ENCODE results near the gene RAPGEF4. TPM values are rescaled to one million over a fixed set of nuclear protein-coding genes. Genes with fewer than 3 reads are reported as not detected.

The RAPGEF4 gene
- total and polyA plus RNA-seq, 4 donors: 6.4 to 33.5 (median 8.6) TPM

GRCh38 chr2:172972005-172972619 is 236.5 kb downstream of the RAPGEF4 start:
- Histone ChIP-seq H3K27me3 (ENCODE audit: control insufficient read depth in 3 of 3, insufficient read depth in 3 of 3, low read length in 2 of 3) (peaks cover 0 to 3% (median 0%) of the 10 kb centered on the region in 3 donors), H3K4me1 (ENCODE audit: control insufficient read depth in 5 of 5, insufficient read depth in 5 of 5, low read length in 5 of 5) (peaks cover 8 to 17% (median 10%) of the 10 kb centered on the region in 5 donors)

GRCh38 chr2:172974762-172975161 is 239.1 kb downstream of the RAPGEF4 start:
- H3K9ac ChIP-seq (ENCODE audit: insufficient read depth in 1 of 2, low read length in 2 of 2): no peak overlapping the region
- peaks cover 0 to 15% (median 3%) of the 10 kb centered on the region in 5 donors for H3K4me1 ChIP-seq (ENCODE audit: control insufficient read depth in 5 of 5, insufficient read depth in 5 of 5, low read length in 5 of 5)
- DNase-seq (no peak), ATAC-seq (ENCODE audit: insufficient read depth, low FRiP score) (no peak)
- no peak overlapping the region for H3K27ac ChIP-seq (ENCODE audit: low read depth in 1 of 2, low read length in 1 of 2)
- 91 to 96% methylated on average over 4 of the region's 4 CpGs for WGBS, 2 donors
- peaks cover 0 to 5% (median 0%) of the 10 kb centered on the region in 3 donors for H3K27me3 ChIP-seq (ENCODE audit: control insufficient read depth in 3 of 3, insufficient read depth in 3 of 3, low read length in 2 of 3)
- H3K9me3 ChIP-seq (ENCODE audit: control insufficient read depth in 4 of 4, insufficient read depth in 3 of 4, low read length in 3 of 4): no peaks in the 10 kb centered on the region
- no peak overlapping the region for H3K4me3 ChIP-seq
- H3K36me3 ChIP-seq (ENCODE audit: control insufficient read depth in 4 of 4, insufficient read depth in 4 of 4, low read length in 4 of 4): peaks cover 0 to 2% (median 0%) of the 10 kb centered on the region in 4 donors
- TF ChIP-seq CTCF (IDR thresholded peaks at IDR 0.05; ENCODE audit: control extremely low read depth, extremely low read depth): no peak

More at GRCh38 chr2:172972005-172972619, 236.5 kb downstream of the RAPGEF4 start:
- no peaks in the 10 kb centered on the region for H3K9me3 ChIP-seq (ENCODE audit: control insufficient read depth in 4 of 4, insufficient read depth in 3 of 4, low read length in 3 of 4)
- no peak overlapping the region for H3K27ac ChIP-seq (ENCODE audit: low read depth in 1 of 2, low read length in 1 of 2)
- no peaks in the 10 kb centered on the region for H3K36me3 ChIP-seq (ENCODE audit: control insufficient read depth in 4 of 4, insufficient read depth in 4 of 4, low read length in 4 of 4)
- DNase-seq (no peak), ATAC-seq (ENCODE audit: insufficient read depth, low FRiP score) (no peak)
- WGBS, 2 donors: 60 to 63% methylated on average over 12 of the region's 12 CpGs
- H3K4me3 ChIP-seq: no peak overlapping the region
- peak; percentile 43 for TF ChIP-seq CTCF (IDR thresholded peaks at IDR 0.05; ENCODE audit: control extremely low read depth, extremely low read depth)
- H3K9ac ChIP-seq (ENCODE audit: insufficient read depth in 1 of 2, low read length in 2 of 2): no peak overlapping the region

- 45 to 46% methylated on average over 4 of the region's 4 CpGs for WGBS, 2 donors
- DNase-seq (peak; percentile 23 to 72 (median 46)), ATAC-seq (ENCODE audit: insufficient read depth, low FRiP score) (no peak)
- no peak overlapping the region for H3K9ac ChIP-seq (ENCODE audit: insufficient read depth in 1 of 2, low read length in 2 of 2)
- H3K27ac ChIP-seq (ENCODE audit: low read depth in 1 of 2, low read length in 1 of 2): peak overlapping the region in 1 of 2 donors; percentile 44
- H3K36me3 ChIP-seq (ENCODE audit: control insufficient read depth in 4 of 4, insufficient read depth in 4 of 4, low read length in 4 of 4): peaks cover 0 to 2% (median 0%) of the 10 kb centered on the region in 4 donors
- no peak for TF ChIP-seq CTCF (IDR thresholded peaks at IDR 0.05; ENCODE audit: control extremely low read depth, extremely low read depth)
- H3K4me1 ChIP-seq (ENCODE audit: control insufficient read depth in 5 of 5, insufficient read depth in 5 of 5, low read length in 5 of 5): peaks cover 0 to 5% (median 0%) of the 10 kb centered on the region in 5 donors
- no peak overlapping the region for H3K4me3 ChIP-seq
- no peaks in the 10 kb centered on the region for H3K9me3 ChIP-seq (ENCODE audit: control insufficient read depth in 4 of 4, insufficient read depth in 3 of 4, low read length in 3 of 4)
- H3K27me3 ChIP-seq (ENCODE audit: control insufficient read depth in 3 of 3, insufficient read depth in 3 of 3, low read length in 2 of 3): peaks cover 0 to 5% (median 0%) of the 10 kb centered on the region in 3 donors
Observed at GRCh38 chr2:172976116-172976515, 240.5 kb downstream of the RAPGEF4 start.
